HG02973 (cell line): Measurements from ENCODE around the gene DMRTC2.
"Not testable (repeated sequence)": the region's sequence is repeated elsewhere in the genome, so short reads cannot be mapped to it uniquely, and the experiment has no call there.

Experiments used
- ATAC-seq: cut with Tn5 transposase; IDR thresholded peaks from one replicate; pipeline ENCODE4 v1.9.1; 2021; ENCODE audit warnings: moderate library complexity; ENCODE audit not compliant: unreplicated experiment

DMRTC2 gene

DNA sequence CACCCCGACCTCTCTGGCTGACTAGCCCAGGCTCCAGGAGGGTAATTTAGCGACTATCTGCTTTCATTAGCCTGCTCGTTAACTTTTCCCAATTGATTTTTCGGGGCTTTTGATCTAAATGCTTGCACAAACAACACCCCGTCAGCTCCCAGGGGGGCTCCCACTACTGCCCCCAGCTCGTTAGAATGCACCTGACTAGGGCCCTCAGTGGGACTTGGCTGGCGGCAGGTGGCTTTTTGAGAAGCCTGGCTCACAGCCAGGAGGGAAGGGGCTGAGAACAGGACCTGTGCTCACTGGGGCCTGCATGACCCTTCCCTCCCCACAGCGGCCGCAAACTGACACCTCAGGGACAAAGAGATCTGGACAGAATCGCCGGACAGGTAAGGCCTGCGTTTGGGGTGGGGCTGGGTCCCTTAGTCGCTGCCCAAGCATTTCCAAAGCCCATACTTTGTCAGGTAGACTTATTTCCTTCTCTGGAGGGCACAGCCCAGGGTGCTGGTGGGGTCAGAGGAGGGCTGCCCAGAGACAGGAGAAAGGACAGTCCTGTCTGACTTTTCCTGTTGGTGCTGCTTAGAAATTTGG, 24.6 kb downstream of the DMRTC2 start:
- no peak for ATAC-seq

GRCh38 chr19:41870401-41870873, 25.6 kb downstream of the DMRTC2 start:
- no peak for ATAC-seq

DNA sequence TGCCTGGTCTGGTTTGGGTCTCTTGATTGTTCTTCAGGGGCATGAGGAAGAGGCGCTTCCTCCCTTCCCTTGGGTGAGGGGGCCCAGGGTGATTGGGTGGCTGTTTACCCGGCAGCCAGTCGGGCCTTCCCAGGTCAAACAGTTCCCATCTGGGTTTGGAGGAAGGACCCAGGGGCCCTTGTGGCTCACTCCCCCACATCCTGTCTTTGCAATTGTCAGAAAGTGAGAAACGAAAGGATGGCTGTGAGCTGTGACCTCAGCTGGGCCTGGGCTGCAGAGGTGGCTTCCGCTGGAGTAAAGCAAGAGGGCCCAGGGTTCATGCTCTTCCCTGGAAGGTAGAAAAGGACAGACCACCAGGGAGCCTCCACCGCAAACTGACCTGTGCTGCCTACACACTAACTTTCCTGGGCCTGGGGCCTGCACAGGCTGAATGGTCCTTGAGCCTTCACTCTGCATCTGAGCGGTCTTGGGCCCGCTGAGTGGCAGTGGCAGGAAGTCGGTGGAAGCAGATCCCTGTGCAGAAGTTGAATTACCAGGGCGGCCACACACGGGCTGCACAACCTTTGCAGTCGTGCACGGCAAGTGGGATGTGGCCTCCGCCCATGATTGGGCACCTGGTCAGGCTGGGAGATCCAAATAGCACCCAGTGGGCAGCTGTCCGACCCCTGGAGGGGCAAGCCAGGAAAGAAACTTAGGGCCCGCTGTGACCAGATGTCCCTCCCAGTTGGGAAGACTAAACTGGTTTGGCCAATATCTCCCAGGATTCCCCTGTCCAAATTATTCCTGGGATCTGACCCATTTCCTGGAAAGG, 26.9 kb downstream of the DMRTC2 start:
- peak; percentile 47 for ATAC-seq

DNA sequence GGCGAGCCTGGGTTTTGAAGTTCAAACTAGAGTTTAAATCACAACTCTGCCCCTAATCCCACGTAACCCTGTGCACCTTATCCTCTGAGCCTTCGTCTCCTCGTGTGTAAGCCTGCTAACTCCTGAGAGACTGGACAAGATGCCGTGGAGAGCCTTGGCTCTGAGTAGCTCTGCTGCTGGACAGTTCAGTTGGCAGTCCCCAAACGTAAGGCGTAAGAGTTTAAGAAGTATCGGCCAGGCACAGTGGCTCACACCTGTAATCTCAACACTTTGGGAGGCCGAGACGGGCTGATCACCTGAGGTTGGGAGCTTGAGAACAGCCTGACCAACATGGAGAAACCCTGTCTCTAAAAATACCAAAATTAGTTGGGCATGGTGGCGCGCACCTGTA, 27.5 kb downstream of the DMRTC2 start:
- no peak for ATAC-seq

DNA sequence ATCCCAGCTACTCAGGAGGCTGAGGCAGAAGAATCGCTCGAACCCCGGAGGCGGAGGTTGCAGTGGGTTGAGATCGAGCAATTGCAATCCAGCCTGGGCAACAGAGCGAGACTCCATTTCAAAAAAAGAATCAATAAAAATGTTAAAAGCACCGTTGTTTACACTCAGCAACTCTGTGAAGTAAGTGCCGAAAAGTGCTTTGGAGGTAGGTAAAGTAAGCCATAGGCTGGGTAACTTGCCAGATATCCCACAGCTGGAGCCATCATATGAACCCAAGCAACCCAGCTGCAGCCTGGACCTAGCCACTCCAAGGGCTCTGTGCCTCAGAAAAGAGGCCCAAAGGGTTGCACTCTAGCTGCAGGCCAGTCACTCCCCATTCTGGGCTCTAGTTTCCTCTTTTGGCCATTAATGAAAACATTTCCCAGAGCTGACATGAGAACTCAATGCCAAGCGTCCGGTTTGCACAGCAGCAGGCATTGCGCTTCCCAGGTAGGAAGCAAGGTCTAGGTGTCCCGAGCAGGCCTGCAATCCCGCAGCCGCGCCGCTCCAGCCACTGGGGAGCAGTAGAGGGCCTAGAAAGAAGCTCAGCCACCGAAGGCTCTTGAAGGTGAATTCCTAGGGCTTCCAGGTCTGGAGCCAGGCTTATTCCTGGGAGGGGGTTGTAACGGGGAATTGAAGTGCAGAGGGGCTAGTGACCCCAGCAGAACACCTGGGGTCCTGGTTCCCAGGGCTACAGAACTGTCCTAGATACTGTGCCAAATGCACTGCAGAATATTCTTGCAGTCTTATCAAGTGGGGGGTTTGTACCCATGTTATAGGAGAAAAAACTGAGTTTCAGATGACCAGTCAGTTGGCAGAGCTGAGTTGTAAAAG, 28.2 kb downstream of the DMRTC2 start:
- no peak for ATAC-seq

DNA sequence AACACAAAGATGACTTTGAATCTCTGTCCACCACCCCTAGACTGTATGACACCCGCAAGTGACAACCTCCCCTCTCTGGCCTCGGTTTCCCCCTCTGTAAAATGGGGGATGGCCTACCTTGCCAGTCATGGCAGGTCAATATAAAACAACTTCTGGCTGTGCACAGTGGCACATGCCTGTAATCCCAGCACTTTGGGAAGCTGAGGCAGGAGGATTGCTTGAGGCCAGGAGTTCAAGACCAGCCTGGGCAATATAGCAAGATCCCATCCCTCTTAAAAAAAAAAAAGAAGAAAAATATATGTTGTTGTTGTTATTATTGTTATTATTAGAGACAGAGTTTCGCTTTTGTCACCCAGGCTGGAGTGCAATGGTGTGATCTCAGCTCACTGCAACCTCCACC, 31.1 kb downstream of the DMRTC2 start:
- not testable (repeated sequence) for ATAC-seq

DNA sequence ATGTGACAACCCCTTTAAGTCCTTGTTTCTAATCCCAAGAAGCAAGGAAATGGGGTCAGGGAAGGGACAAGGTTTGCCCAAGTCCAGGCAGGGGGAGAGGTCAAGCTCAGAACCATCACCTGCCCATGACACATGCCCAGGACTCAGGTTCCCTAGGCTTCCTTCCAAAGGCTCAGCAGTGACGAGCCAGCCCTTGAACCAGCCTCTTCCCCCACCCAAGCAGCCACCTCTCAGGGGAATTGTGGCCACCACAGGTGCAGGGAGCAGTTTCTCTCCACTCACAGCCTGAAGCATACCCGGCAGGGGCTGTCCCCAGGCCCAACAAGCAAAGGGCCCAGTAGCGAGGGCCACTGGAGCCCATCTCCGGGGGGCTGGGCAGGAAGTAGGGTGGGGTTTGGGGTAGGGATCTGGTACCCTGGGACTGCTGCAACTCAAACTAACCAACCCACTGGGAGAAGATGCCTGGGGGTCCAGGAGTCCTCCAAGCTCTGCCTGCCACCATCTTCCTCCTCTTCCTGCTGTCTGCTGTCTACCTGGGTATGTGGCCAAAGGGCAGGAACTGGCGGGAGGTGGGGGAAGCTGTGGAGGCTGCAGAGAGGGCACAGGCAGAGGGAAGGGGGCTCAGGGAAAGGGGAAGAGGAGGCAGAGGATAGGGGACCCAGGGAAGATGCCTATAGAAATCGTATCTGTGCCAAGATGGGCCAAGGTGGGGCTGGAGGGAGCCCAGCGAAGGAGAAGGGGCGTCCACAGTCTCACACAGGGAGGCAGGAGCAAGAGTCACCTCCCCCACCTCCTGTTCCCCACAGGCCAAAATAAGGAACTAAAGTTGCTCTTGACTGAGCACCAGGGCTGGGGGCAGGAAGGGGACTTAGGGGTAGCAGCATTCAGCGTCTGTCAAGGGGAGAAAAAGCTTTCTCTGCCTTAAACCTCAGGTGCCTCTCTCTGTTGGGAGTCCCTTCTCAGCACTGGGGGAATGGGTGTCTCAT, 32.3 kb downstream of the DMRTC2 start, which contains the start of gene CD79A:
TSS of gene CD79A (plus strand) at position 433 of the 986 bp plus-strand sequence. CDS start at position 459, 26 bp downstream.
- peak; percentile 46 for ATAC-seq

- ATAC-seq, result no peak
Observed at GRCh38 chr19:41877916-41878905, 33.4 kb downstream of the DMRTC2 start.

DNA sequence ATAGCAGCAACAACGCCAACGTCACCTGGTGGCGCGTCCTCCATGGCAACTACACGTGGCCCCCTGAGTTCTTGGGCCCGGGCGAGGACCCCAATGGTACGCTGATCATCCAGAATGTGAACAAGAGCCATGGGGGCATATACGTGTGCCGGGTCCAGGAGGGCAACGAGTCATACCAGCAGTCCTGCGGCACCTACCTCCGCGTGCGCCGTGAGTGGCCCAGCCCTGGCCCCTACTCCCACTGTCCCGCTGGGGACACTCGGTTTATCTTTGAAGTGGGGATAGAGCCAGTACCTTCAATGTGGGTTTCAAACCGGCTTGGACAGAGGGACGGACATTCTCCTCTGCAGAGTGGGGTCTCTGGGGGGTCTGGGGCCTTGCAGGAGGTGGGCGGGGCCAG, 34.2 kb downstream of the DMRTC2 start:
- ATAC-seq, result no peak

GRCh38 chr19:41879670-41880328, 35.0 kb downstream of the DMRTC2 start:
- ATAC-seq, result no peak

DNA sequence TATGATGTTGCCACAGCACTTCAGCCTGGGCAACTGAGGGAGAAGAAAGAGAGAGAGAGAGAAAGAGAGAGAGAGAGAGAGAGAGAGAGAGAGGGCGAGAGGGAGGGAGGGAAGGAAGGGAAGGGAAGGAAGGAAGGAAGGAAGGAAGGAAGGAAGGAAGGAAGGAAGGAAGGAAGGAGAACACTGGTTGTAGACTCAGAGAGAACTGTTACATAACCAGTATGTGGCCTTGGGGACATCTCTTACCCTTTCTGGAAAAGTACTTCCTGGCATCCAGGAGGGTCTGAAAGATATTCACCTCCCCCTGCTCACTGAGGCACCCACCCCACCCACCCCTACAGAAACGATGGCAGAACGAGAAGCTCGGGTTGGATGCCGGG, 35.5 kb downstream of the DMRTC2 start:
- ATAC-seq, result no peak

DNA sequence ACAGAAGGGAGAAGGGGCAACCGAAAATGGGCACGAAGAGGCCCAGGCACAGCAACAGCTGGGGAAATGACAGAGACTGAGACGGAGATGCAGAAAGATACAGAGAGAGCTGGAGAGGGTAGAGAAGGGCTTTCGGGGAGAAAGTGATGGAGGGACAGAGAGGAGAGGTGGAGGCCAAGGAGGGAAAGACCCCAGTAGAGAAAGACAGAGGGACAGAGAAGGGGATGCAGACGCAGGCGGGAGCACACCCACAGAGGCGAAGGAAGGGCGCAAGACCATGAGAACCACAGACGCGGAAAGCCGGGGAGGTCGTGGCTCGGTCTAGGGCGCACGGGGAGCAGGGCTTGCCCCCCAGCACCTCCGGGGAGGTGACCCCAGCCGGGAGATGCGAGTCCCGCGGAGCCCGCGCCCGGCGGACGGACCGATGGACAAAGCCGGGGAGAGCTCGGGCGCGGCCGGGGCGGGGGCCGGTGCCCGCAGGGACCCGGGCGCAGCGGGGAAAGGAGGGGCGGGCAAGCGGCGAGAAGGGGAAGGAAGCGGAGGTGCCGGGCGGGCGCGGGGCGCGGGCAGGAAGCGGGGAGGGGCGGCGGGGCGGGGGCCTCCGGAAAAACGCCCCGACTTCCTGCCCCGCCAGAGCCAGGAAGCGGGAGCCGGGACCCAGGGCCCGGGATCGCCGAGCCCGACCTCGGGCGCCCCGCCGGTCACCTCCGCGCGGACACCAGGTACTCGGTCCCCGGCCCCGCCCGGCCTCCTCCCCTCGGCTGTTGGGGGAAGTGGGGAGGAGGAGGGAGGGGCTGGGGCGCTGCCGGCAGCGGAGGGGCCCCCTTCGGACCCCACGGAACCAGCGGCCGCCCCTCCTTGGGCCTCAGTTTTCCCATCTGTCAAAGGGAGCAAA, 38.0 kb downstream of the DMRTC2 start, which contains the start of gene ARHGEF1:
TSS of gene ARHGEF1 (plus strand) at position 617 of the 895 bp plus-strand sequence. CDS start 4,899 bp downstream, outside the sequence.
- no peak for ATAC-seq

DNA sequence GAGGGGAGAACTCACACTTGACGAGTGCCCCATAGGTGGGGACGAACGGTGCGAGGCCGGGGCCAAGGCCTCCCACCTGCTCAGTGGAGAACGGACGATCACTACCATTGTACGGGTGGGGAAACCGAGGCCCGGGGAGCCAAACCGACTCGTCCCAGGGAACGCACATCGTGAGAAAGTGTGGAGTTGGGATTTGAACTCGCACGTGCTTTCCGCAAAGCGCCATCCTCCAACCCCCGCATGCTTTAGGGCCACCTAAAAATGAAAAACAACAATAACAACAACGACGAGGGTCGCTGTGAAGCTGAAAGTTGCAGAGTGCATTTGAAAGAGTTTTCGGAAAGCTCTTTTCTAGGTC, 38.6 kb downstream of the DMRTC2 start:
- no peak for ATAC-seq

DNA sequence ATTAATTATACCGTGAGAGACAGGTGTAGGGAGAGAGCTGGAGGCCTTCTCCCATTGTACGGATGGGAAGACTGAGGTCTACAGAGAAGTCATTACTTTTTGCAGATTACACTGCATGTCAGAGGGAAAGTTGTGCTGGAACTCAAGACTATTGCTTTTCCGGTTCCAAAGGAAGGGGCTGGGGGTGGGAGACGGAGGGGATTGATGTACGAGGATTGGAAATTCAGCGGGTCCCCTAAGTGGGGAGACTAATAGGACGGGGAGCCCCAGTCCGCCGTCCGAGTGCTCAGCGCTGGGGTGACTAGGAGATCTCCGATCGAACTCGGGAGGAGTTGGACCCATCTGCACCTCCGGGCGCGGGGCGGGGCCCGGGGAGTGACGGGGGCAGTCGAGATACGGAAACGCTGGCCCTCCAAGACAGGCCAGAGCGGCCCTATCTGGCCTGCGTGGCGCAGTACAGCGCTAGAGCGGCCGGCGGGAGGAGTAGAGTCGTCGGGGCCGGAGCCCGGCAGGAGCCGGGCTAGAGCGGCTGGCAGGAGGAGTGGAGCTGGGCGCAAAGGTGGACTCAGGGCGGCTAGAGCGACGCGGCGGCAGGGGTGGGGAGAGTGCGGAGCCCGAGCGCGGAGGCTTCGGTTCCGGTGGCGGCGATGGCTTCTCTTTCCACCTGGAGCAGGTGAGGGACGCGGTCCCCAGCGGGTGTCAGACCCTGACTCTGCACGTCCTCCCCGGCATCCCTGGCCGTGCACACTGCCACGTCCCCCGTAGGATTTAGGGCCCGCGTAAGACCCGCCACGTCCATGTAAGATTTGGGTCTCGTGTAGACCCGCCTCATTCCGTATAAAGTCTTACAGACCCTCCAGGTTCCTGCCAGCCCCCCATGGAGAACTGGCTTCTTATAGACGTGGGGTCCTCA, 39.2 kb downstream of the DMRTC2 start:
- ATAC-seq, result peak; percentile 75

GRCh38 chr19:41886761-41887710, 42.2 kb downstream of the DMRTC2 start:
- no peak for ATAC-seq
